Gastroesophageal sphincter (tissue), 4 donors: ENCODE measurements around the gene AXDND1. TPM values are rescaled to one million over a fixed set of nuclear protein-coding genes. Genes with fewer than 3 reads are reported as not detected.
"Not testable (repeated sequence)": the region's sequence is repeated elsewhere in the genome, so short reads cannot be mapped to it uniquely, and the experiment has no call there.

ENCODE experiments used
- ATAC-seq: fragments of 150-250 bp; one replicate; pipeline ENCODE4 v1.9.1; 2016; ENCODE audit warnings: mild to moderate bottlenecking, moderate library complexity
- H3K27ac ChIP-seq, 4 donors: fragments of 200-600 bp; sonication (generic) in 3 of 4; 1 replicate in 3 of 4; 2 replicates in 1 of 4; pipeline ENCODE4 v1.5.1; 2016 to 2019
- H3K27me3 ChIP-seq: fragments of 200-600 bp; sonication (generic); one replicate; pipeline ENCODE4 v1.5.1; 2019
- H3K36me3 ChIP-seq, 2 donors: fragments of 200-600 bp; sonication (generic); one replicate each; pipeline ENCODE4 v1.5.1; 2019; ENCODE audit warnings: control low read depth in 1 of 2
- H3K4me1 ChIP-seq, 3 donors: fragments of 200-600 bp; sonication (generic); 1 replicate in 2 of 3; 2 replicates in 1 of 3; pipeline ENCODE4 v1.5.1; 2016 to 2019; ENCODE audit warnings: control low read depth in 2 of 3
- H3K4me3 ChIP-seq, 2 donors: fragments of 200-600 bp; sonication (generic); one replicate each; pipeline ENCODE4 v1.5.1; 2019; ENCODE audit warnings: mild to moderate bottlenecking in 1 of 2, moderate library complexity in 1 of 2
- H3K9me3 ChIP-seq, 3 donors: fragments of 200-600 bp; sonication (generic); one replicate each; pipeline ENCODE4 v1.5.1; 2017 to 2019; ENCODE audit warnings: control low read depth in 2 of 3
- CTCF ChIP-seq, 4 experiments: fragments of 200-600 bp in 2 of 4; fragments of 450-650 bp in 2 of 4; sonication (generic) in 1 of 4; IDR thresholded peaks; one replicate each; pipeline ENCODE4 v1.5.1; 2017 to 2019; ENCODE audit warnings: antibody characterized with exemption in 4 of 4, mild to moderate bottlenecking in 2 of 4, moderate library complexity in 2 of 4
- EP300 ChIP-seq: sonication (generic); formaldehyde crosslinking; IDR thresholded peaks from one replicate; pipeline ENCODE4 v1.6.1; 2017; ENCODE audit warnings: antibody characterized with exemption, mild to moderate bottlenecking
- POLR2A ChIP-seq, 2 donors: fragments of 450-650 bp; IDR thresholded peaks; one replicate each; pipeline ENCODE4 v1.6.1; 2017; ENCODE audit warnings: antibody characterized with exemption in 2 of 2, mild to moderate bottlenecking in 2 of 2, moderate library complexity in 1 of 2
- POLR2AphosphoS5 ChIP-seq: sonication (generic); formaldehyde crosslinking; IDR thresholded peaks from one replicate; pipeline ENCODE4 v1.6.1; 2017; ENCODE audit warnings: antibody characterized with exemption
- WGBS, 2 donors: methylation state at CpG; one replicate each; pipeline ENCODE4 v1.1.5; 2018; ENCODE audit warnings: low coverage in 1 of 2; 5-methylcytosine and 5-hydroxymethylcytosine counted together
- total RNA-seq, 4 donors: library from RNA; depleted of rRNA; stranded (reverse); fragments of >200 nt; gene quantifications; one replicate each; pipeline ENCODE4 v1.1.0, GENCODE V29; 2016

The AXDND1 gene
- total RNA-seq, 4 donors from 2014 or later: 0.13 to 1.2 TPM; not detected in 2

GRCh38 chr1:179509384-179509783 lies 143.6 kb downstream of the AXDND1 start:
- H3K27ac ChIP-seq: no peak overlapping the region
- H3K4me1 ChIP-seq: no peaks in the 10 kb centered on the region
- 78 to 81% methylated on average over 3 to 4 of the region's 4 CpGs for WGBS, 2 donors
- H3K9me3 ChIP-seq: no peaks in the 10 kb centered on the region
- TF ChIP-seq EP300 (no peak), POLR2A (IDR thresholded peaks at IDR 0.05) (no peak), CTCF (IDR thresholded peaks at IDR 0.05) (no peak), POLR2AphosphoS5 (no peak)
- no peaks in the 10 kb centered on the region for H3K36me3 ChIP-seq
- no peaks in the 10 kb centered on the region for H3K27me3 ChIP-seq
- ATAC-seq: no peak
- H3K4me3 ChIP-seq: no peak overlapping the region

- WGBS, 2 donors: 41 to 62% methylated on average over 2 of the region's 2 CpGs
- Histone ChIP-seq H3K4me3 (no peak overlapping the region), H3K36me3 (no peaks in the 10 kb centered on the region), H3K27me3 (no peaks in the 10 kb centered on the region), H3K9me3 (no peaks in the 10 kb centered on the region), H3K4me1 (no peaks in the 10 kb centered on the region), H3K27ac (no peak overlapping the region)
- no peak for TF ChIP-seq EP300
- no peak for TF ChIP-seq CTCF (IDR thresholded peaks at IDR 0.05)
- no peak for TF ChIP-seq POLR2AphosphoS5
- TF ChIP-seq POLR2A (IDR thresholded peaks at IDR 0.05): no peak
- ATAC-seq: no peak
These were observed 144.3 kb downstream of the AXDND1 start for GRCh38 chr1:179510038-179510437.

GRCh38 chr1:179516976-179517705 lies 151.4 kb downstream of the AXDND1 start:
- no peaks in the 10 kb centered on the region for H3K36me3 ChIP-seq
- H3K4me1 ChIP-seq: no peaks in the 10 kb centered on the region
- 52 to 61% methylated on average over 2 to 4 of the region's 11 CpGs for WGBS, 2 donors
- no peak overlapping the region for H3K4me3 ChIP-seq
- no peak overlapping the region for H3K27ac ChIP-seq
- no peak for TF ChIP-seq POLR2AphosphoS5
- TF ChIP-seq CTCF (IDR thresholded peaks at IDR 0.05): no peak
- no peak for TF ChIP-seq EP300
- TF ChIP-seq POLR2A (IDR thresholded peaks at IDR 0.05): no peak
- no peaks in the 10 kb centered on the region for H3K9me3 ChIP-seq
- H3K27me3 ChIP-seq: no peaks in the 10 kb centered on the region
- ATAC-seq: no peak

- not testable (repeated sequence) for H3K4me1 ChIP-seq, H3K36me3 ChIP-seq, H3K27ac ChIP-seq, H3K4me3 ChIP-seq, H3K27me3 ChIP-seq, ATAC-seq, H3K9me3 ChIP-seq
- 90 to 100% methylated on average over 1 of the region's 1 CpG for WGBS, 2 donors
These were observed 152.8 kb downstream of the AXDND1 start for GRCh38 chr1:179518544-179518943.

- 70 to 78% methylated on average over 4 to 8 of the region's 8 CpGs for WGBS, 2 donors
These were observed 163.9 kb downstream of the AXDND1 start for GRCh38 chr1:179529482-179530195.

More at GRCh38 chr1:179529482-179530195, 163.9 kb downstream of the AXDND1 start:
- Histone ChIP-seq H3K9me3 (no peaks in the 10 kb centered on the region), H3K27me3 (no peaks in the 10 kb centered on the region), H3K4me3 (no peak overlapping the region), H3K27ac (no peak overlapping the region), H3K36me3 (no peaks in the 10 kb centered on the region), H3K4me1 (no peaks in the 10 kb centered on the region)
- ATAC-seq: no peak
- TF ChIP-seq CTCF (IDR thresholded peaks at IDR 0.05) (no peak), EP300 (no peak), POLR2A (IDR thresholded peaks at IDR 0.05) (no peak), POLR2AphosphoS5 (no peak)
